PC-3 (cell line): Measurements from ENCODE around the gene ZNF22.

ENCODE experiments used
- EZH2 ChIP-seq: fragments of 300-600 bp; sonication (generic); IDR thresholded peaks from one replicate; pipeline ENCODE4 v1.6.1; 2017; ENCODE audit warnings: antibody characterized with exemption, mild to moderate bottlenecking, low read length; ENCODE audit not compliant: unreplicated experiment
- TF ChIP-seq, protein P1 (sequence below): fragments of 300-600 bp; sonication (generic); conservative IDR thresholded peaks from 2 replicates; pipeline ENCODE4 v1.5.1; 2017; ENCODE audit warnings: antibody characterized with exemption, low read depth, mild to moderate bottlenecking, low read length

DNA sequence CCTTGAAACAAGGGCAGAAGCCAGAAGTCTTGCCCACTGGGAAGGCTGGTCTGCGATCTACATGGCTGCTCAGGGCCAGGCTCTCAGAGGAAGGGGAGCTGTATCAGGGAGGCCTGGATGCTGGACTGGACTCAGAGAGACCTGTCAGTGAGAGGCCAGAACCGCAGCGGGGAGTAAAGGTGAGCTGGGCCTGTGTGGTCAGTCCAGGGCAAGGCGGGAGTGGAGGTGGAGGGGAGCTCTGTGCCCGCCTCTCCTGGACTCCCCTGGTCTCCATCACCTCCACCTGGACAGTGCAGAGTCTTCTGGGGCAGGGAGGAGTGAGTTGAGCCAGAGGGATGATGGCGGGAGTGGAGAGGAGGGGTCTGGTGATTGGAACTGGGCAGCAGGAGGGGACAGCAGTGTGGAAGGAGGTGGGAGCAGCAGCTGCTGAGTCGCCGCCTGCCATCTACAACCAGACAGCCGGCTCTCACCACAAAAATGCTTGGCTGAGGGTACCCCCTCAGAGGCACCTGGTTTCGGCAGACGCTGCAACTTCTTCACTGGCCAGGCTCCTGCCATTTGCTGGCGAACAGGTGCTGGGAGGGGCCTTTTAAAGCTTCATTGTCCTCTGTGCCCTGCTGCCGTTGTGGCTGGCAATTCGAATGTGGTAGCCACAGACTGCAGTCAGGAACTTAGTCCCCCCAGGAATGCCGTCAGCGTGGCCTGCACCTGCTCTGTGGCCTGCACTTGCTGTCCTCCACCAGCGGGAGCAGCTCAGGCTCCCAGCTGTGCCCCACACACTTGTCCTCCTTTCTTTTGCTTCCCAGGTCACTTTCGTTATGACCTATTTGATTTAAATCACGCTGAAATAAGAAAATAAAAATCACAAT is 37.6 kb upstream of the ZNF22 start:
- TF ChIP-seq EZH2 = no peak
- TF ChIP-seq, protein P1, sequence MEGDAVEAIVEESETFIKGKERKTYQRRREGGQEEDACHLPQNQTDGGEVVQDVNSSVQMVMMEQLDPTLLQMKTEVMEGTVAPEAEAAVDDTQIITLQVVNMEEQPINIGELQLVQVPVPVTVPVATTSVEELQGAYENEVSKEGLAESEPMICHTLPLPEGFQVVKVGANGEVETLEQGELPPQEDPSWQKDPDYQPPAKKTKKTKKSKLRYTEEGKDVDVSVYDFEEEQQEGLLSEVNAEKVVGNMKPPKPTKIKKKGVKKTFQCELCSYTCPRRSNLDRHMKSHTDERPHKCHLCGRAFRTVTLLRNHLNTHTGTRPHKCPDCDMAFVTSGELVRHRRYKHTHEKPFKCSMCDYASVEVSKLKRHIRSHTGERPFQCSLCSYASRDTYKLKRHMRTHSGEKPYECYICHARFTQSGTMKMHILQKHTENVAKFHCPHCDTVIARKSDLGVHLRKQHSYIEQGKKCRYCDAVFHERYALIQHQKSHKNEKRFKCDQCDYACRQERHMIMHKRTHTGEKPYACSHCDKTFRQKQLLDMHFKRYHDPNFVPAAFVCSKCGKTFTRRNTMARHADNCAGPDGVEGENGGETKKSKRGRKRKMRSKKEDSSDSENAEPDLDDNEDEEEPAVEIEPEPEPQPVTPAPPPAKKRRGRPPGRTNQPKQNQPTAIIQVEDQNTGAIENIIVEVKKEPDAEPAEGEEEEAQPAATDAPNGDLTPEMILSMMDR = peak; percentile 39
